ENCODE measurements around the gene LRFN2. TPM values are rescaled to one million over a fixed set of nuclear protein-coding genes. Genes with fewer than 3 reads are reported as not detected.

Gene LRFN2
- polyA plus RNA-seq, 1 donor from 2014 or later, result 14.8 TPM

GRCh38 chr6:40391851-40392517 lies 195.2 kb downstream of the LRFN2 start:
- no peak overlapping the region for H3K4me2 ChIP-seq (ENCODE audit: low read length)
- TF ChIP-seq TAF1 (IDR thresholded peaks at IDR 0.05; ENCODE audit: low read depth) (no peak), POLR2AphosphoS5 (IDR thresholded peaks at IDR 0.05) (no peak), CTCF (IDR thresholded peaks at IDR 0.05; ENCODE audit: poor library complexity, severe bottlenecking) (no peak), SMC3 (conservative IDR thresholded peaks at IDR 0.05; ENCODE audit: poor library complexity) (no peak), EP300 (conservative IDR thresholded peaks at IDR 0.05; ENCODE audit: poor library complexity, severe bottlenecking) (no peak), RAD21 (conservative IDR thresholded peaks at IDR 0.05) (no peak), REST (IDR thresholded peaks at IDR 0.05; ENCODE audit: borderline replicate concordance) (no peak), EZH2 (IDR thresholded peaks at IDR 0.05; ENCODE audit: borderline replicate concordance, insufficient read depth, low read length, poor library complexity, severe bottlenecking) (no peak)

GRCh38 chr6:40391086-40391485 lies 196.1 kb downstream of the LRFN2 start:
- no peaks in the 10 kb centered on the region for H4K20me1 ChIP-seq (ENCODE audit: insufficient read depth)
- no peak overlapping the region for H3K4me3 ChIP-seq (ENCODE audit: low read length)
- H2AFZ ChIP-seq (ENCODE audit: low read depth, low read length), result no peak overlapping the region
- H3K9ac ChIP-seq (ENCODE audit: low read length), result no peak overlapping the region
- H3K9me3 ChIP-seq (ENCODE audit: low read length), result no peaks in the 10 kb centered on the region
- H3K27ac ChIP-seq (ENCODE audit: low read length), result no peak overlapping the region
- no peak for TF ChIP-seq SMC3 (conservative IDR thresholded peaks at IDR 0.05; ENCODE audit: poor library complexity)
- no peak for TF ChIP-seq CTCF (IDR thresholded peaks at IDR 0.05; ENCODE audit: poor library complexity, severe bottlenecking)
- TF ChIP-seq MXI1 (conservative IDR thresholded peaks at IDR 0.05; ENCODE audit: poor library complexity, severe bottlenecking), result no peak
- TF ChIP-seq EP300 (conservative IDR thresholded peaks at IDR 0.05; ENCODE audit: poor library complexity, severe bottlenecking), result no peak
- no peak for TF ChIP-seq EZH2 (IDR thresholded peaks at IDR 0.05; ENCODE audit: borderline replicate concordance, insufficient read depth, low read length, poor library complexity, severe bottlenecking)
- TF ChIP-seq RAD21 (conservative IDR thresholded peaks at IDR 0.05), result no peak
- no peak for TF ChIP-seq POLR2AphosphoS5 (IDR thresholded peaks at IDR 0.05)
- no peak for TF ChIP-seq REST (IDR thresholded peaks at IDR 0.05; ENCODE audit: borderline replicate concordance)
- TF ChIP-seq TAF1 (IDR thresholded peaks at IDR 0.05; ENCODE audit: low read depth), result no peak
- no peaks in the 10 kb centered on the region for H3K36me3 ChIP-seq (ENCODE audit: insufficient read depth, low read length)
- H3K27me3 ChIP-seq (ENCODE audit: insufficient read depth, low read depth, low read length), result no peaks in the 10 kb centered on the region
- H3K9me2 ChIP-seq (ENCODE audit: insufficient read depth, low read length), result no peaks in the 10 kb centered on the region
- no peak overlapping the region for H3K4me2 ChIP-seq (ENCODE audit: low read length)
- H3K79me2 ChIP-seq (replicated peaks; ENCODE audit: insufficient read depth, low read length), result no peaks in the 10 kb centered on the region
- H3F3A ChIP-seq (ENCODE audit: insufficient read depth, low read length, poor library complexity, severe bottlenecking), result no peaks in the 10 kb centered on the region

More at GRCh38 chr6:40391851-40392517, 195.2 kb downstream of the LRFN2 start:
- Histone ChIP-seq H2AFZ (ENCODE audit: low read depth, low read length) (no peak overlapping the region), H3K9ac (ENCODE audit: low read length) (no peak overlapping the region), H3K27me3 (ENCODE audit: insufficient read depth, low read depth, low read length) (no peaks in the 10 kb centered on the region), H3K27ac (ENCODE audit: low read length) (no peak overlapping the region), H3K4me3 (ENCODE audit: low read length) (no peak overlapping the region), H3K9me3 (ENCODE audit: low read length) (no peaks in the 10 kb centered on the region), H3K36me3 (ENCODE audit: insufficient read depth, low read length) (no peaks in the 10 kb centered on the region), H4K20me1 (ENCODE audit: insufficient read depth) (no peaks in the 10 kb centered on the region), H3K9me2 (ENCODE audit: insufficient read depth, low read length) (no peaks in the 10 kb centered on the region), H3K79me2 (replicated peaks; ENCODE audit: insufficient read depth, low read length) (no peaks in the 10 kb centered on the region), H3F3A (ENCODE audit: insufficient read depth, low read length, poor library complexity, severe bottlenecking) (no peaks in the 10 kb centered on the region)

All from neural cell (in vitro differentiated cells).